ENCODE measurements around the gene ZFAND3. TPM values are rescaled to one million over a fixed set of nuclear protein-coding genes. Genes with fewer than 3 reads are reported as not detected.

ZFAND3 gene
- total and polyA plus RNA-seq, 2 of the 4 experiments (the other 2 are of a cell fraction): 10.9 to 26.7 TPM

DNA sequence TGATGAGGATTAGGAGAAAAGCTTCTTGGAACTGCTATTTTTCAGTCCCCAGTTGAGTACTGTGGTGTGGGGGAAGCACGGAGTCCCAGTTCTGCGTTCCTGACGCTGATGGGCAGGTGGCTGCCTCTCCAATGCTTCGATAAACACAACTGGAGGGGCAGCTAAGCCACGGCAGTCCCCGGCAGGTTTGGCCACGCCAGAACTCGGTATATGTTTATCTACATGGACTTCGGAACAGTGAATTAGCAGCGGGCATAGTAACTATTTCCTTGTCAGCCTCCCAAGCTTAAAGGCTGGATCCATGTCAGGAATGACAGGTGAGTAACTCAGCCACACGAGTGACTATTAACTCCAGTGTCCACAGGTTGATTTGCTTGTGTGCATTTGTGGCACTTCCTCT lies 354.4 kb downstream of the ZFAND3 start:
- CTCF ChIA-PET: no interaction called here
- no peak overlapping the region for H3K14ac ChIP-seq (replicated peaks; ENCODE audit: low read depth, low read length)
- 97% methylated on average over 10 of the region's 11 CpGs; no CpG with 5 or more reads in 1 of the 2 experiments for WGBS, 2 experiments (ENCODE audit: extremely low coverage in 2 of 2, insufficient read length in 1 of 2)

More for the DNA sequence above, 354.4 kb downstream of the ZFAND3 start:
- DNase-seq: no peak
- dilution Hi-C loops (cut with HindIII; ENCODE audit: low sequenced_read_pairs, unreplicated experiment): no loop called here
- in situ Hi-C loops (cut with MboI; ENCODE audit: low sequenced_read_pairs): no loop called here
- H3K56ac ChIP-seq (ENCODE audit: extremely low read depth, insufficient read depth, low read length): no peak overlapping the region
- H2BK5ac ChIP-seq (ENCODE audit: low read depth, low read length, poor library complexity, severe bottlenecking): no peak overlapping the region
- H2BK120ac ChIP-seq (ENCODE audit: low read depth, low read length): no peak overlapping the region
- H2AK9ac ChIP-seq (replicated peaks; ENCODE audit: low read depth, low read length, poor library complexity): no peak overlapping the region
- no peak overlapping the region for H2BK15ac ChIP-seq (ENCODE audit: low read depth, low read length)
- no peak overlapping the region for H3K27ac ChIP-seq (ENCODE audit: insufficient read depth, low read length)
- H2AFZ ChIP-seq (replicated peaks; ENCODE audit: low read length, poor library complexity): no peak overlapping the region
- H4K8ac ChIP-seq (ENCODE audit: low read depth in 2 of 2, low read length in 2 of 2): no peak overlapping the region
- H3K9ac ChIP-seq (ENCODE audit: low read depth, low read length): no peak overlapping the region
- no peak overlapping the region for H4K5ac ChIP-seq (ENCODE audit: low read depth, low read length)
- H3K4me1 ChIP-seq (ENCODE audit: control insufficient read depth, insufficient read depth, low read length): no peaks in the 10 kb centered on the region
- no peak overlapping the region for H2AK5ac ChIP-seq (ENCODE audit: low read depth, low read length)
- no peak overlapping the region for H3K23ac ChIP-seq (ENCODE audit: low read depth, low read length)
- H3K9me1 ChIP-seq (ENCODE audit: insufficient read depth, low read length): peaks cover 3% of the 10 kb centered on the region; the same call in 1 of the 2 replicates
- no peak overlapping the region for H2BK20ac ChIP-seq (ENCODE audit: low read depth, low read length)
- BruUV-seq (replicated peaks): no TSS peak
- TF ChIP-seq MXI1 (IDR thresholded peaks at IDR 0.05; ENCODE audit: borderline replicate concordance, low read depth, low read length) (no peak), MAZ (IDR thresholded peaks at IDR 0.05; ENCODE audit: borderline replicate concordance, low read depth, low read length) (no peak), RFX5 (IDR thresholded peaks at IDR 0.05; ENCODE audit: low read depth, low read length) (no peak), NFE2L2 (IDR thresholded peaks at IDR 0.05; ENCODE audit: low read depth, low read length) (no peak)
- no peaks in the 10 kb centered on the region; the same call in 1 of the 2 replicates for H4K20me1 ChIP-seq (ENCODE audit: insufficient read depth, low read length)
- no peak overlapping the region for H3K4me3 ChIP-seq (ENCODE audit: insufficient read depth, low read depth, low read length)
- no peak overlapping the region for H3K18ac ChIP-seq (ENCODE audit: low read depth, low read length)
- H3K27me3 ChIP-seq (ENCODE audit: control insufficient read depth, insufficient read depth, low read length): no peaks in the 10 kb centered on the region
- H4K91ac ChIP-seq (ENCODE audit: insufficient read depth, low read depth, low read length): no peak overlapping the region
- intact Hi-C loops (cut with micrococcal nuclease): no loop called here
- H3K4me2 ChIP-seq (ENCODE audit: low read depth, low read length): no peak overlapping the region
- no peak for ATAC-seq (ENCODE audit: low read depth)
- H3K9me3 ChIP-seq (ENCODE audit: control insufficient read depth, insufficient read depth, low read length): no peaks in the 10 kb centered on the region
- no peaks in the 10 kb centered on the region; a peak in 1 of 4 replicates for H3K79me1 ChIP-seq (ENCODE audit: low read depth in 1 of 2, low read length in 2 of 2)
- H3K4ac ChIP-seq (ENCODE audit: low read depth, low read length): no peak overlapping the region
- POLR2A ChIA-PET (ENCODE audit: unreplicated experiment): interaction anchor here (0.6 kb wide), 1 partner anchor 18 kb away, joined by 3 read pairs; no protein-coding TSS in a partner anchor
- H3K36me3 ChIP-seq (ENCODE audit: control insufficient read depth, insufficient read depth, low read length): peaks cover 2% of the 10 kb centered on the region; the same call in 1 of the 2 replicates

Data from IMR-90 (cell line).